Mesenchymal stem cell (in vitro differentiated cells and primary cell): ENCODE data around the gene CD96. TPM values are rescaled to one million over a fixed set of nuclear protein-coding genes. Genes with fewer than 3 reads are reported as not detected.

Source experiments
- DNase-seq: peaks from one replicate; pipeline ENCODE4 v3.0.0-alpha.2; 2013
- H2AFZ ChIP-seq: one replicate; pipeline ENCODE4 v1.6.1; 2013; ENCODE audit warnings: low read depth, mild to moderate bottlenecking, control low read depth, inconsistent platforms, low read length, moderate library complexity
- H2AK5ac ChIP-seq: 2 replicates; pipeline ENCODE4 v1.6.1; 2013; ENCODE audit warnings: low read length, moderate library complexity, mild to moderate bottlenecking, inconsistent platforms; ENCODE audit not compliant: severe bottlenecking
- H2BK120ac ChIP-seq: one replicate; pipeline ENCODE4 v1.6.1; 2013; ENCODE audit warnings: low read depth, mild to moderate bottlenecking, inconsistent platforms, low read length, moderate library complexity
- H2BK12ac ChIP-seq, 2 experiments: one replicate each; pipeline ENCODE4 v1.6.1; 2013; ENCODE audit warnings: inconsistent platforms in 2 of 2, low read length in 2 of 2, mild to moderate bottlenecking in 2 of 2, moderate library complexity in 2 of 2, control low read depth in 1 of 2
- H2BK15ac ChIP-seq: one replicate; pipeline ENCODE4 v1.6.1; 2013; ENCODE audit warnings: mild to moderate bottlenecking, low read depth, inconsistent platforms; ENCODE audit not compliant: poor library complexity, severe bottlenecking
- H2BK5ac ChIP-seq: 2 replicates; pipeline ENCODE4 v1.6.1; 2013; ENCODE audit warnings: low read depth, mild to moderate bottlenecking, low read length, control low read depth, inconsistent platforms; ENCODE audit not compliant: poor library complexity, severe bottlenecking
- H3K14ac ChIP-seq, 2 experiments: one replicate each; pipeline ENCODE4 v1.6.1; 2013; ENCODE audit warnings: inconsistent platforms in 2 of 2, low read length in 2 of 2, control low read depth in 1 of 2, mild to moderate bottlenecking in 1 of 2, moderate library complexity in 1 of 2
- H3K18ac ChIP-seq, 2 experiments: one replicate each; pipeline ENCODE4 v1.6.1; 2013; ENCODE audit warnings: inconsistent platforms in 2 of 2, low read length in 2 of 2, control low read depth in 1 of 2, low read depth in 1 of 2, mild to moderate bottlenecking in 1 of 2
- H3K23ac ChIP-seq, 2 experiments: one replicate each; pipeline ENCODE4 v1.6.1; 2013; ENCODE audit warnings: inconsistent platforms in 2 of 2, low read length in 2 of 2, mild to moderate bottlenecking in 2 of 2, moderate library complexity in 2 of 2, control low read depth in 1 of 2
- H3K27ac ChIP-seq: 2 replicates; pipeline ENCODE4 v1.5.1; 2013; ENCODE audit warnings: mild to moderate bottlenecking, moderate library complexity, low read length, control low read depth, inconsistent platforms; ENCODE audit not compliant: poor library complexity, severe bottlenecking
- H3K27me3 ChIP-seq, 2 experiments: 2 replicates each; pipeline versions ENCODE4 v1.6.1 to v1.7.0; 2013; ENCODE audit warnings: low read length in 2 of 2, mild to moderate bottlenecking in 2 of 2, moderate library complexity in 2 of 2, control low read depth in 1 of 2, inconsistent platforms in 1 of 2; ENCODE audit not compliant: control insufficient read depth in 1 of 2, insufficient read depth in 1 of 2
- H3K36me3 ChIP-seq, 2 experiments: 2 replicates each; pipeline versions ENCODE4 v1.6.1 to v1.7.0; 2013; ENCODE audit warnings: low read length in 2 of 2, control low read depth in 1 of 2, inconsistent platforms in 1 of 2, low read depth in 1 of 2, mild to moderate bottlenecking in 1 of 2; ENCODE audit not compliant: insufficient read depth in 2 of 2, control insufficient read depth in 1 of 2
- H3K4ac ChIP-seq, 2 experiments: one replicate each; pipeline ENCODE4 v1.6.1; 2013; ENCODE audit warnings: inconsistent platforms in 2 of 2, low read length in 2 of 2, mild to moderate bottlenecking in 2 of 2, moderate library complexity in 2 of 2, control low read depth in 1 of 2, low read depth in 1 of 2
- H3K4me1 ChIP-seq: 2 replicates; pipeline ENCODE4 v1.6.1; 2013; ENCODE audit warnings: low read depth, low read length, control low read depth; ENCODE audit not compliant: control insufficient read depth, insufficient read depth
- H3K4me2 ChIP-seq: 2 replicates; pipeline ENCODE4 v1.6.1; 2013; ENCODE audit warnings: low read length, mild to moderate bottlenecking, inconsistent platforms; ENCODE audit not compliant: poor library complexity, severe bottlenecking
- H3K4me3 ChIP-seq, 2 experiments: 2 replicates each; pipeline versions ENCODE4 v1.5.1 to v1.7.0; 2013; ENCODE audit warnings: low read length in 2 of 2, mild to moderate bottlenecking in 2 of 2, control low read depth in 1 of 2, low read depth in 1 of 2; ENCODE audit not compliant: insufficient read depth in 1 of 2
- H3K79me1 ChIP-seq: replicated peaks from 2 replicates; pipeline ENCODE4 v1.6.1; 2013; ENCODE audit warnings: mild to moderate bottlenecking, control low read depth, low read length, inconsistent platforms; ENCODE audit not compliant: poor library complexity, severe bottlenecking
- H3K9ac ChIP-seq: 2 replicates; pipeline ENCODE4 v1.7.0; 2013; ENCODE audit warnings: mild to moderate bottlenecking, low read length, moderate library complexity
- H3K9me3 ChIP-seq: 2 replicates; pipeline ENCODE4 v1.7.0; 2013; ENCODE audit warnings: mild to moderate bottlenecking, low read length; ENCODE audit not compliant: control insufficient read depth
- H4K8ac ChIP-seq: one replicate; pipeline ENCODE4 v1.6.1; 2013; ENCODE audit warnings: inconsistent platforms, mild to moderate bottlenecking, low read length, moderate library complexity
- H4K91ac ChIP-seq: one replicate; pipeline ENCODE4 v1.6.1; 2013; ENCODE audit warnings: mild to moderate bottlenecking, low read length, inconsistent platforms
- WGBS: methylation state at CpG from one replicate; pipeline ENCODE4 v1.1.7; 2013; ENCODE audit warnings: mixed read lengths; 5-methylcytosine and 5-hydroxymethylcytosine counted together
- polyA plus RNA-seq, 2 experiments: library from polyadenylated mRNA; stranded (reverse); fragments of 200-250 nt; gene quantifications; one replicate each; pipeline ENCODE4 v1.2.3, GENCODE V29; 2013

Gene CD96
- 0.03 TPM for polyA plus RNA-seq (2013, experiment 1 of 2)
- polyA plus RNA-seq (2013, experiment 2 of 2): 0.03 TPM

- no peaks in the 10 kb centered on the region for H3K9me3 ChIP-seq
- no peak within 1 kb of the TSS for H2AK5ac ChIP-seq
- H3K14ac ChIP-seq: no peak within 1 kb of the TSS
- H3K27ac ChIP-seq: no peak within 1 kb of the TSS
- peaks cover 4% of the 10 kb centered on the region for H3K4me1 ChIP-seq
- no peak within 1 kb of the TSS for H3K23ac ChIP-seq
- H4K91ac ChIP-seq: no peak within 1 kb of the TSS
- H3K4ac ChIP-seq: no peak within 1 kb of the TSS
- H3K36me3 ChIP-seq: no peaks in the 10 kb centered on the region
- H2BK15ac ChIP-seq: no peak within 1 kb of the TSS
- peak within 1 kb of the TSS in 1 of 2 experiments; percentile 39 for H2BK12ac ChIP-seq
- H2AFZ ChIP-seq: no peak within 1 kb of the TSS
- no peaks in the 10 kb centered on the region for H3K79me1 ChIP-seq
- no peak within 1 kb of the TSS for H2BK120ac ChIP-seq
- H3K18ac ChIP-seq: peak within 1 kb of the TSS in 1 of 2 experiments; percentile 54
- no peak within 1 kb of the TSS for H4K8ac ChIP-seq
- H3K4me3 ChIP-seq: no peak within 1 kb of the TSS
- H2BK5ac ChIP-seq: no peak within 1 kb of the TSS
- no peak for DNase-seq
- H3K4me2 ChIP-seq: no peak within 1 kb of the TSS
- WGBS: 92% methylated on average over 8 of the region's 11 CpGs
- no peak within 1 kb of the TSS for H3K9ac ChIP-seq
- peaks cover 0 to 3% of the 10 kb centered on the region in 2 experiments for H3K27me3 ChIP-seq
These were observed at the start of gene CD96 for GRCh38 chr3:111541911-111542483. TSS of gene CD96 (plus strand) at chr3:111542197. CDS start at chr3:111542249, 52 bp downstream.

GRCh38 chr3:111493276-111493675, 48.7 kb upstream of the CD96 start:
- no peak overlapping the region for H3K14ac ChIP-seq
- H4K91ac ChIP-seq: no peak overlapping the region
- H2BK5ac ChIP-seq: no peak overlapping the region
- no peak overlapping the region for H3K18ac ChIP-seq
- no peak overlapping the region for H3K9ac ChIP-seq
- H2BK12ac ChIP-seq: no peak overlapping the region
- H3K79me1 ChIP-seq: no peaks in the 10 kb centered on the region
- no peak overlapping the region for H2BK15ac ChIP-seq
- H2AFZ ChIP-seq: no peak overlapping the region
- H3K23ac ChIP-seq: no peak overlapping the region
- H3K27ac ChIP-seq: no peak overlapping the region
- H2BK120ac ChIP-seq: no peak overlapping the region
- H3K4me3 ChIP-seq: no peak overlapping the region
- no peak for DNase-seq
- no peak overlapping the region for H3K4me2 ChIP-seq
- H3K9me3 ChIP-seq: no peaks in the 10 kb centered on the region
- H3K36me3 ChIP-seq: no peaks in the 10 kb centered on the region
- no peak overlapping the region for H3K4ac ChIP-seq
- no peaks in the 10 kb centered on the region for H3K27me3 ChIP-seq
- H2AK5ac ChIP-seq: no peak overlapping the region
- no peak overlapping the region for H4K8ac ChIP-seq
- H3K4me1 ChIP-seq: no peaks in the 10 kb centered on the region

GRCh38 chr3:111496894-111497559, 45.0 kb upstream of the CD96 start:
- H3K4ac ChIP-seq: no peak overlapping the region
- no peak overlapping the region for H4K91ac ChIP-seq
- H3K9me3 ChIP-seq: no peaks in the 10 kb centered on the region
- DNase-seq: no peak
- no peak overlapping the region for H3K18ac ChIP-seq
- H3K27ac ChIP-seq: no peak overlapping the region
- H2BK12ac ChIP-seq: no peak overlapping the region
- 91% methylated on average over 14 of the region's 14 CpGs for WGBS
- H3K27me3 ChIP-seq: no peaks in the 10 kb centered on the region
- H2BK120ac ChIP-seq: no peak overlapping the region
- no peaks in the 10 kb centered on the region for H3K4me1 ChIP-seq
- no peaks in the 10 kb centered on the region for H3K79me1 ChIP-seq
- no peak overlapping the region for H2BK5ac ChIP-seq
- no peak overlapping the region for H3K4me2 ChIP-seq
- H3K14ac ChIP-seq: no peak overlapping the region
- H3K23ac ChIP-seq: no peak overlapping the region
- no peak overlapping the region for H2AK5ac ChIP-seq
- no peak overlapping the region for H2AFZ ChIP-seq
- H3K9ac ChIP-seq: no peak overlapping the region
- no peak overlapping the region for H4K8ac ChIP-seq
- H3K36me3 ChIP-seq: no peaks in the 10 kb centered on the region
- H2BK15ac ChIP-seq: no peak overlapping the region
- H3K4me3 ChIP-seq: no peak overlapping the region

GRCh38 chr3:111498022-111498421, 44.0 kb upstream of the CD96 start:
- Histone ChIP-seq H3K27me3 (no peaks in the 10 kb centered on the region), H3K27ac (no peak overlapping the region), H4K8ac (no peak overlapping the region), H2AFZ (no peak overlapping the region), H3K18ac (no peak overlapping the region), H3K23ac (no peak overlapping the region), H3K4me1 (no peaks in the 10 kb centered on the region), H2AK5ac (no peak overlapping the region), H2BK15ac (no peak overlapping the region), H3K14ac (no peak overlapping the region), H3K36me3 (no peaks in the 10 kb centered on the region), H4K91ac (no peak overlapping the region), H3K4me3 (no peak overlapping the region), H3K4ac (no peak overlapping the region), H3K79me1 (no peaks in the 10 kb centered on the region), H3K9ac (no peak overlapping the region), H3K9me3 (no peaks in the 10 kb centered on the region), H2BK5ac (no peak overlapping the region), H3K4me2 (no peak overlapping the region), H2BK120ac (no peak overlapping the region), H2BK12ac (no peak overlapping the region)
- DNase-seq: no peak
- 70% methylated on average over 3 of the region's 3 CpGs for WGBS
